ENCODE measurements around the gene ELOVL6. TPM values are rescaled to one million over a fixed set of nuclear protein-coding genes. Genes with fewer than 3 reads are reported as not detected.
A peak's percentile ranks its signal among the peaks of the same experiment; 100 is the strongest.

The ELOVL6 gene
- total RNA-seq, 2 donors from 2014 or later, result 43.5 to 44.8 TPM

- Histone ChIP-seq H3K27me3 (ENCODE audit: control insufficient read depth, insufficient read depth, low read length, poor library complexity, severe bottlenecking) (no peaks in the 10 kb centered on the region), H3K27ac (ENCODE audit: low read depth, low read length) (no peak overlapping the region), H3K9me3 (ENCODE audit: control insufficient read depth, low read length) (no peaks in the 10 kb centered on the region), H3K36me3 (ENCODE audit: control insufficient read depth, insufficient read depth, low read length) (no peaks in the 10 kb centered on the region), H3K4me3 (ENCODE audit: low read length) (no peak overlapping the region), H3K4me1 (ENCODE audit: control insufficient read depth, insufficient read depth, low read length) (peaks cover 8% of the 10 kb centered on the region), H3K9ac (ENCODE audit: extremely low read depth, low read length, poor library complexity, severe bottlenecking) (no peak overlapping the region)
- H3K27me3 Mint-ChIP-seq (ENCODE audit: insufficient read depth), result no peaks in the 10 kb centered on the region
- no peak for DNase-seq
- peaks cover 3% of the 10 kb centered on the region for H3K36me3 Mint-ChIP-seq (ENCODE audit: low read depth)
- H3K4me1 Mint-ChIP-seq, result peaks cover 41% of the 10 kb centered on the region
- no peak for TF ChIP-seq CTCF (conservative IDR thresholded peaks at IDR 0.05)
- no peaks in the 10 kb centered on the region for H3K9me3 Mint-ChIP-seq
- no peak overlapping the region for H3K27ac Mint-ChIP-seq
- no peak overlapping the region for H3K4me3 Mint-ChIP-seq
These were observed 90.5 kb downstream of the ELOVL6 start for GRCh38 chr4:110107866-110108265.

DNA sequence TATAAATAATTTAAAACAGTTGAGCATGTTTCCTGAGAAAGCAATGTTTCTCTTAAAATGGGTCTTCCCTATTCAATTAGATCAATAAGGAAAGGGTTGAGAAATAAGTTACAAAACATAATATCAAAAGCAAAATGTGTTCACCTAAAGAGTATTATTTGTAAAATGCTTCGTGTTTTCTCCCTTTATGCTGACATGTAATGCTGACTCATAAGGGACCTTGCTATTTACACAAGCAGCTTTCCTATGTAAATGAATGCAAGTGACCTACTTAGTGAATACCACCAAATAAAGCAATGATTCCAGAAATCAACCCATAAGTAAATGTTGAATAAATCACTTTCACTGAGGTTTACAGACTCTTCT lies 91.5 kb downstream of the ELOVL6 start:
- Mint-ChIP-seq H3K27me3 (ENCODE audit: insufficient read depth) (no peaks in the 10 kb centered on the region), H3K36me3 (ENCODE audit: low read depth) (peaks cover 3% of the 10 kb centered on the region), H3K9me3 (no peaks in the 10 kb centered on the region), H3K4me1 (peaks cover 41% of the 10 kb centered on the region), H3K4me3 (no peak overlapping the region), H3K27ac (peak overlapping the region; percentile 95)
- Histone ChIP-seq H3K36me3 (ENCODE audit: control insufficient read depth, insufficient read depth, low read length) (peaks cover 3% of the 10 kb centered on the region), H3K27me3 (ENCODE audit: control insufficient read depth, insufficient read depth, low read length, poor library complexity, severe bottlenecking) (no peaks in the 10 kb centered on the region), H3K4me1 (ENCODE audit: control insufficient read depth, insufficient read depth, low read length) (peaks cover 8% of the 10 kb centered on the region), H3K4me3 (ENCODE audit: low read length) (peak overlapping the region; percentile 21), H3K9ac (ENCODE audit: extremely low read depth, low read length, poor library complexity, severe bottlenecking) (no peak overlapping the region), H3K9me3 (ENCODE audit: control insufficient read depth, low read length) (no peaks in the 10 kb centered on the region), H3K27ac (ENCODE audit: low read depth, low read length) (no peak overlapping the region)
- no peak for DNase-seq
- 29 to 67% methylated on average over 1 of the region's 1 CpG for WGBS, 2 experiments (ENCODE audit: insufficient coverage in 1 of 2, insufficient read length in 1 of 2)
- no peak for TF ChIP-seq CTCF (conservative IDR thresholded peaks at IDR 0.05)

DNA sequence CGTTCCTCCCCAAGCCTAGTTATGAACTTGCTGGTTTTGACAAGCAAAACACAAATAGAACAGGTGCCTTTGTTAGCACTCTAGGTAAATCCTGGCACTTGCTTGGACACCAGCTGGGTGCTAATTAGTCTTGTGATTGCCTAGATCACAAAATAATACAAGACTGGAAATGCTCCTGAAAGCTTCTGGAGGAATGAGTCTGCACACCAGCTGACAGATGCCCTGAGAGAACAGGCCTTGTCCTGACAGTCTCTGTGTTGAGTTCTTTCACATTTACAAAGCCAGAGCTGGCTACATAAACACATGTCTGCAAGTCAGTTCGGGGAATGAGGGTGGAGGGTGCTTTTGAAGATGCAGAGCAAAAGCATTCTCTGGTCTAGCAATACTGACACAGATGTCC lies 93.8 kb downstream of the ELOVL6 start:
- Mint-ChIP-seq H3K36me3 (ENCODE audit: low read depth) (peaks cover 7% of the 10 kb centered on the region), H3K27ac (no peak overlapping the region), H3K9me3 (no peaks in the 10 kb centered on the region), H3K4me3 (no peak overlapping the region), H3K27me3 (ENCODE audit: insufficient read depth) (no peaks in the 10 kb centered on the region), H3K4me1 (peaks cover 41% of the 10 kb centered on the region)
- no peaks in the 10 kb centered on the region for H3K27me3 ChIP-seq (ENCODE audit: control insufficient read depth, insufficient read depth, low read length, poor library complexity, severe bottlenecking)
- WGBS, 2 experiments (ENCODE audit: insufficient coverage in 1 of 2, insufficient read length in 1 of 2), result 86 to 100% methylated on average over 2 of the region's 2 CpGs
- no peak overlapping the region for H3K4me3 ChIP-seq (ENCODE audit: low read length)
- peaks cover 3% of the 10 kb centered on the region for H3K36me3 ChIP-seq (ENCODE audit: control insufficient read depth, insufficient read depth, low read length)
- peak; percentile 51 for DNase-seq
- no peaks in the 10 kb centered on the region for H3K9me3 ChIP-seq (ENCODE audit: control insufficient read depth, low read length)
- H3K27ac ChIP-seq (ENCODE audit: low read depth, low read length), result peak overlapping the region; percentile 18
- H3K9ac ChIP-seq (ENCODE audit: extremely low read depth, low read length, poor library complexity, severe bottlenecking), result no peak overlapping the region
- no peak for TF ChIP-seq CTCF (conservative IDR thresholded peaks at IDR 0.05)
- peaks cover 8% of the 10 kb centered on the region for H3K4me1 ChIP-seq (ENCODE audit: control insufficient read depth, insufficient read depth, low read length)
